H1 (cell line): Measurements from ENCODE around the gene NOSIP. TPM values are rescaled to one million over a fixed set of nuclear protein-coding genes. Genes with fewer than 3 reads are reported as not detected.

ENCODE experiments used
- CTCF ChIA-PET: fragments of 300-600 bp; sonication (Branson Sonifier 250); formaldehyde crosslinking; loops from one replicate; lab custom pipeline; 2021; ENCODE audit not compliant: partially characterized antibody; lab: Charles Lee
- POLR2A ChIA-PET: fragments of 300-600 bp; sonication (Branson Sonifier 250); formaldehyde crosslinking; loops from one replicate; lab custom pipeline; 2021; ENCODE audit warnings: inconsistent platforms; ENCODE audit not compliant: partially characterized antibody; lab: Charles Lee
- DNase-seq, 2 experiments: peaks; one replicate each; pipeline versions ENCODE4 v3.0.0 to v3.0.0-alpha.2; 2010 to 2022; ENCODE audit warnings: low spot score in 2 of 2, low read depth in 1 of 2, mixed read lengths in 1 of 2
- FAIRE-seq: peaks from 2 replicates; lab custom pipeline; 2011; peaks lifted over from hg19 to GRCh38; lab: Jason Lieb, UNC
- H2AFZ ChIP-seq: 2 replicates; pipeline ENCODE4 v1.8.1; 2012; ENCODE audit warnings: low read length, inconsistent platforms
- H2AK5ac ChIP-seq: 2 replicates; pipeline ENCODE4 v1.6.1; 2013; ENCODE audit warnings: low read depth, low read length
- H2BK120ac ChIP-seq: replicated peaks from 2 replicates; pipeline ENCODE3; 2013; ENCODE audit warnings: low read depth, low read length, inconsistent platforms
- H2BK12ac ChIP-seq: 2 replicates; pipeline ENCODE4 v1.6.1; 2013; ENCODE audit warnings: low read depth, low read length
- H2BK15ac ChIP-seq: 2 replicates; pipeline ENCODE4 v1.6.1; 2013; ENCODE audit warnings: low read length
- H2BK20ac ChIP-seq: 2 replicates; pipeline ENCODE4 v1.6.1; 2013; ENCODE audit warnings: low read length
- H2BK5ac ChIP-seq: 2 replicates; pipeline ENCODE4 v1.6.1; 2013; ENCODE audit warnings: low read depth, low read length
- H3K14ac ChIP-seq: 2 replicates; pipeline ENCODE4 v1.6.1; 2013; ENCODE audit warnings: inconsistent platforms; ENCODE audit not compliant: insufficient read length
- H3K18ac ChIP-seq: 2 replicates; pipeline ENCODE4 v1.6.1; 2013; ENCODE audit warnings: low read length; ENCODE audit errors: extremely low read depth
- H3K23ac ChIP-seq: 2 replicates; pipeline ENCODE4 v1.6.1; 2013; ENCODE audit warnings: inconsistent platforms; ENCODE audit not compliant: insufficient read length
- H3K23me2 ChIP-seq: 2 replicates; pipeline ENCODE4 v1.6.1; 2013; ENCODE audit warnings: low read depth, low read length
- H3K27ac ChIP-seq: 2 replicates; pipeline ENCODE4 v1.6.1; 2011; ENCODE audit warnings: low read depth, low read length, inconsistent platforms
- H3K27me3 ChIP-seq, 4 experiments: replicated peaks in 1 of 4; 1 replicate in 1 of 4; 2 replicates in 3 of 4; pipeline versions ENCODE4 v1.6.1 to v1.8.1; 2011 to 2013; ENCODE audit warnings: low read length in 3 of 4, mild to moderate bottlenecking in 3 of 4, inconsistent platforms in 2 of 4, mixed read lengths in 2 of 4, moderate library complexity in 1 of 4; ENCODE audit not compliant: control insufficient read depth in 3 of 4, insufficient read depth in 3 of 4; ENCODE audit errors: extremely low read depth in 1 of 4
- H3K36me3 ChIP-seq, 4 experiments: 2 replicates each; pipeline versions ENCODE4 v1.6.1 to v1.8.1; 2011 to 2013; ENCODE audit warnings: mild to moderate bottlenecking in 4 of 4, low read length in 3 of 4, moderate library complexity in 2 of 4, control low read depth in 1 of 4, inconsistent platforms in 1 of 4; ENCODE audit not compliant: insufficient read depth in 4 of 4, control insufficient read depth in 2 of 4
- H3K4ac ChIP-seq: replicated peaks from 2 replicates; pipeline ENCODE3; 2013; ENCODE audit warnings: low read length, low read depth, mixed read lengths, inconsistent platforms; ENCODE audit not compliant: insufficient read length
- H3K4me1 ChIP-seq, 4 experiments: replicated peaks in 1 of 4; 1 replicate in 1 of 4; 2 replicates in 3 of 4; pipeline versions ENCODE4 v1.6.1 to v1.8.1; 2011 to 2013; ENCODE audit warnings: low read length in 3 of 4, inconsistent platforms in 2 of 4, mixed read lengths in 1 of 4; ENCODE audit not compliant: insufficient read depth in 4 of 4, control insufficient read depth in 3 of 4
- H3K4me2 ChIP-seq, 2 experiments: 2 replicates each; pipeline versions ENCODE4 v1.6.1 to v1.8.1; 2011 to 2013; ENCODE audit warnings: low read depth in 2 of 2, low read length in 2 of 2, control low read depth in 1 of 2, inconsistent platforms in 1 of 2, mild to moderate bottlenecking in 1 of 2; ENCODE audit not compliant: insufficient read depth in 1 of 2
- H3K4me3 ChIP-seq, 4 experiments: fragments of 200-600, 300-600 bp in 1 of 4; sonication (generic), shearing (Covaris generic), sonication (Bioruptor Twin) in 1 of 4; 2 replicates each; pipeline versions ENCODE4 v1.5.1 to v1.8.1; 2011 to 2016; ENCODE audit warnings: low read length in 4 of 4, low read depth in 3 of 4, control low read depth in 2 of 4, inconsistent platforms in 2 of 4, mild to moderate bottlenecking in 2 of 4, mixed read lengths in 1 of 4, moderate library complexity in 1 of 4; ENCODE audit not compliant: insufficient read depth in 2 of 4; ENCODE audit errors: extremely low read depth in 1 of 4
- H3K56ac ChIP-seq: replicated peaks from 2 replicates; pipeline ENCODE3; 2013; ENCODE audit warnings: low read depth, mild to moderate bottlenecking, mixed read lengths, low read length, inconsistent platforms; ENCODE audit not compliant: insufficient read length
- H3K79me1 ChIP-seq: 2 replicates; pipeline ENCODE4 v1.6.1; 2013; ENCODE audit warnings: low read depth, low read length, control low read depth
- H3K79me2 ChIP-seq, 2 experiments: 2 replicates each; pipeline versions ENCODE4 v1.6.1 to v1.8.1; 2012 to 2013; ENCODE audit warnings: low read length in 2 of 2, mild to moderate bottlenecking in 2 of 2, inconsistent platforms in 1 of 2; ENCODE audit not compliant: insufficient read depth in 2 of 2, control insufficient read depth in 1 of 2
- H3K9ac ChIP-seq, 4 experiments: replicated peaks in 1 of 4; 1 replicate in 1 of 4; 2 replicates in 3 of 4; pipeline versions ENCODE4 v1.6.1 to v1.8.1; 2011 to 2013; ENCODE audit warnings: low read depth in 3 of 4, low read length in 3 of 4, control low read depth in 2 of 4, mild to moderate bottlenecking in 2 of 4, moderate library complexity in 2 of 4, inconsistent platforms in 1 of 4; ENCODE audit errors: extremely low read depth in 1 of 4
- H3K9me3 ChIP-seq, 2 experiments: 2 replicates each; pipeline versions ENCODE4 v1.6.1 to v1.8.1; 2012 to 2013; ENCODE audit warnings: mild to moderate bottlenecking in 2 of 2, moderate library complexity in 2 of 2, control low read depth in 1 of 2, inconsistent platforms in 1 of 2, low read depth in 1 of 2, low read length in 1 of 2, mixed read lengths in 1 of 2; ENCODE audit not compliant: insufficient read depth in 2 of 2
- H4K20me1 ChIP-seq, 2 experiments: replicated peaks in 1 of 2; 2 replicates each; pipeline versions ENCODE3 to v1.8.1; 2011 to 2013; ENCODE audit warnings: inconsistent platforms in 2 of 2, low read length in 2 of 2, mild to moderate bottlenecking in 1 of 2; ENCODE audit not compliant: insufficient read depth in 2 of 2, control insufficient read depth in 1 of 2
- H4K5ac ChIP-seq: 2 replicates; pipeline ENCODE4 v1.6.1; 2013; ENCODE audit warnings: low read length, low read depth, mixed read lengths, inconsistent platforms; ENCODE audit not compliant: insufficient read length
- H4K8ac ChIP-seq: 2 replicates; pipeline ENCODE4 v1.8.0; 2013; ENCODE audit warnings: mild to moderate bottlenecking, moderate library complexity, low read length, inconsistent platforms; ENCODE audit not compliant: insufficient read depth; ENCODE audit errors: extremely low read depth
- H4K91ac ChIP-seq: replicated peaks from 2 replicates; pipeline ENCODE3; 2013; ENCODE audit warnings: low read length, mixed read lengths, inconsistent platforms; ENCODE audit not compliant: insufficient read length
- ATF3 ChIP-seq: IDR thresholded peaks from 2 replicates; pipeline ENCODE4 v1.6.1; 2011; ENCODE audit warnings: low read depth, mild to moderate bottlenecking, low read length; ENCODE audit not compliant: insufficient read depth
- BACH1 ChIP-seq: IDR thresholded peaks from 2 replicates; pipeline ENCODE4 v1.6.1; 2012; ENCODE audit warnings: low read length, improper control_type of control experiment
- BCL11A ChIP-seq, 2 experiments: IDR thresholded peaks; one replicate each; pipeline ENCODE4 v1.6.1; 2011; ENCODE audit warnings: low read depth in 2 of 2, low read length in 2 of 2, mild to moderate bottlenecking in 2 of 2
- CBX5 ChIP-seq: fragments of 300-800, 300-1000 bp; sonication (generic); IDR thresholded peaks from 2 replicates; pipeline ENCODE4 v1.7.1; 2016; ENCODE audit warnings: antibody characterized with exemption, low read length, low read depth
- CHD1 ChIP-seq: IDR thresholded peaks from 2 replicates; pipeline ENCODE4 v1.6.1; 2012; ENCODE audit warnings: low read depth, low read length, improper control_type of control experiment
- CHD2 ChIP-seq: IDR thresholded peaks from 2 replicates; pipeline ENCODE4 v1.6.1; 2012; ENCODE audit warnings: low read length, improper control_type of control experiment
- FOSL1 ChIP-seq: IDR thresholded peaks from 2 replicates; pipeline ENCODE4 v1.6.1; 2011; ENCODE audit warnings: mild to moderate bottlenecking, low read depth, low read length, moderate library complexity; ENCODE audit not compliant: insufficient read depth
- GTF2F1 ChIP-seq: IDR thresholded peaks from 2 replicates; pipeline ENCODE4 v1.6.1; 2012; ENCODE audit warnings: low read depth, low read length, improper control_type of control experiment, borderline replicate concordance
- KDM5A ChIP-seq: fragments of 200-600 bp; IDR thresholded peaks from 2 replicates; pipeline ENCODE4 v1.7.1; 2012; ENCODE audit warnings: mild to moderate bottlenecking, low read length, inconsistent platforms, mixed read lengths
- MAX ChIP-seq: IDR thresholded peaks from 2 replicates; pipeline ENCODE4 v1.6.1; 2012; ENCODE audit warnings: inconsistent platforms
- SP2 ChIP-seq: IDR thresholded peaks from 2 replicates; pipeline ENCODE4 v1.6.1; 2012; ENCODE audit warnings: mild to moderate bottlenecking, low read length, inconsistent platforms
- TCF12 ChIP-seq: IDR thresholded peaks from 2 replicates; pipeline ENCODE4 v1.6.1; 2011; ENCODE audit warnings: low read depth, mild to moderate bottlenecking, low read length
- WGBS, 2 experiments: shearing (Covaris generic) in 1 of 2; methylation state at CpG; one replicate each; pipeline versions ENCODE4 v1.1.6 to v1.1.7; 2013 to 2015; ENCODE audit warnings: low lambda C conversion rate in 2 of 2, mixed read lengths in 2 of 2, inconsistent platforms in 1 of 2, low coverage in 1 of 2, missing lambda C conversion rate in 1 of 2; ENCODE audit not compliant: insufficient replicate concordance in 2 of 2, insufficient coverage in 1 of 2, insufficient read length in 1 of 2; ENCODE audit errors: extremely low coverage in 1 of 2, missing lambda C conversion rate in 1 of 2; 5-methylcytosine and 5-hydroxymethylcytosine counted together
- polyA plus RNA-seq, 7 experiments: library from polyadenylated mRNA; depleted of rRNA in 3 of 7; stranded (reverse) in 5 of 7; unstranded in 2 of 7; fragments of >200 nt in 5 of 7; fragments of 200-250 nt in 2 of 7; gene quantifications; 1 replicate in 5 of 7; 2 replicates in 1 of 7; 4 replicates in 1 of 7; pipeline versions ENCODE4 v1.2.1 to v1.2.3, GENCODE V29; 2011 to 2013; ENCODE audit warnings: missing spikeins in 2 of 7, mixed read lengths in 2 of 7
- total RNA-seq: library from RNA; stranded (reverse); fragmentation: NEBNext Ultra II Directional; extraction: Animal tissue kit (Norgen Biotek cat#: 25700); gene quantifications from 2 replicates; pipeline ENCODE4 v1.2.1, GENCODE V29; 2021

NOSIP gene
- total and polyA plus RNA-seq, 2 of the 8 experiments (the other 6 are each of a cell fraction or from before 2014, with no cell fraction given): 85.1 to 192 TPM

DNA sequence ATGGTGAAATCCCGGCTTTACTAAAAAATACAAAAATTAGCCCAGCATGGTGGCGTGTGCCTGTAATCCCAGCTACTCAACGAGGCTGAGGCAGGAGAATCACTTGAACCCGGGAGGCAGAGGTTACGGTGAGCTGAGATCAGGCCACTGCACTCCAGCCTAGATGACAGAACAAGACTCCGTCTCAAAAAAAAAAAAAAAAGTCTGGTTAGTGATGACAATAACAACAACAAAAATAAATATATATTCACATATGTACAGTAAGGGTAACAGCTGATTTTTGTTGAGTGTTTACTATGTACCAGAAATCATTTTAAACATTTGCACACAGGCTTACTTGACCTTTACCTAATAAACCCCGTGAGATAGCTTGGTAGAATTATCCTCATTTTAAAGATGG lies 36.6 kb upstream of the NOSIP start:
- Histone ChIP-seq H3K79me2 (peaks cover 0 to 21% of the 10 kb centered on the region in 2 experiments; a peak in 2 of 4 replicates), H3K14ac (no peak overlapping the region), H4K20me1 (peaks cover 12 to 21% of the 10 kb centered on the region in 2 experiments), H3K9ac (no peak overlapping the region), H3K36me3 (peaks cover 21 to 63% (median 43%) of the 10 kb centered on the region in 4 experiments), H2BK120ac (no peak overlapping the region), H3K4me3 (no peak overlapping the region), H3K56ac (no peak overlapping the region), H4K91ac (no peak overlapping the region), H2AK5ac (no peak overlapping the region), H3K27ac (no peak overlapping the region), H2AFZ (no peak overlapping the region), H3K18ac (no peak overlapping the region), H4K5ac (no peak overlapping the region), H3K9me3 (no peaks in the 10 kb centered on the region), H3K79me1 (peaks cover 9% of the 10 kb centered on the region), H3K4me1 (no peaks in the 10 kb centered on the region), H2BK5ac (no peak overlapping the region), H2BK12ac (no peak overlapping the region), H3K23me2 (no peaks in the 10 kb centered on the region), H3K27me3 (no peaks in the 10 kb centered on the region), H2BK15ac (no peak overlapping the region), H3K4me2 (no peak overlapping the region), H3K4ac (no peak overlapping the region), H4K8ac (no peak overlapping the region), H3K23ac (no peak overlapping the region)
- ChIA-PET CTCF (interaction anchor here (0.6 to 1.8 kb wide), 10 partner anchors 16 to 112 kb away, joined by 3 to 6 read pairs (median 4); no protein-coding TSS in a partner anchor), POLR2A (interaction anchor here (1.1 to 50.7 kb wide), 10 partner anchors 7 to 121 kb away, joined by 3 to 840 read pairs (median 4); partner anchors contain the start of genes CPT1C, NOSIP, PRMT1 and PRR12)
- DNase-seq: no peak
- no peak for FAIRE-seq
- WGBS, 2 experiments: 88% methylated on average over 7 of the region's 7 CpGs; no CpG with 5 or more reads in 1 of the 2 experiments
- TF ChIP-seq ATF3 (no peak), CHD1 (no peak), GTF2F1 (no peak), FOSL1 (no peak), BCL11A (IDR thresholded peaks at IDR 0.05; ENCODE audit: low read depth in 2 of 2, low read length in 2 of 2) (no peak), TCF12 (no peak), BACH1 (no peak), CBX5 (no peak), MAX (no peak), KDM5A (no peak), SP2 (no peak), CHD2 (no peak)
- TF ChIP-seq, all 59 proteins: peak for 0
- H2BK20ac ChIP-seq: no peak overlapping the region
